ENCODE data around the gene IFI30.

GRCh38 chr19:18131841-18132596 is 41.6 kb upstream of the IFI30 start:
- TF ChIP-seq CTCF (IDR thresholded peaks at IDR 0.05) (no peak), ZFX (IDR thresholded peaks at IDR 0.05; ENCODE audit: borderline replicate concordance) (no peak)

Measured in 22Rv1 (cell line).